ENCODE measurements around the gene LENG9.

GRCh38 chr19:54473071-54473891 is 9.7 kb upstream of the LENG9 start, which contains the start of gene CDC42EP5:
- TF ChIP-seq POLR2AphosphoS5 (IDR thresholded peaks at IDR 0.05; ENCODE audit: low read depth, low read length) = no peak
- no peak for TF ChIP-seq POU2F2 (IDR thresholded peaks at IDR 0.05; ENCODE audit: low read depth, low read length)
- no peak for TF ChIP-seq POLR2A (IDR thresholded peaks at IDR 0.05; ENCODE audit: low read depth, low read length)
